Esophagus muscularis mucosa (tissue), 3 donors: Measurements from ENCODE around the gene AGPAT1.

Experiments used
- POLR2AphosphoS5 ChIP-seq, 2 donors: sonication (generic); formaldehyde crosslinking; IDR thresholded peaks; one replicate each; pipeline ENCODE4 v1.6.1; 2017; ENCODE audit warnings: antibody characterized with exemption in 2 of 2
- TF ChIP-seq, protein P1 (sequence below), 3 experiments: fragments of 200-600 bp in 2 of 3; fragments of 450-650 bp in 1 of 3; sonication (generic) in 2 of 3; IDR thresholded peaks; one replicate each; pipeline ENCODE4 v1.5.1; 2017 to 2019; ENCODE audit warnings: antibody characterized with exemption in 3 of 3, mild to moderate bottlenecking in 2 of 3, moderate library complexity in 1 of 3

DNA sequence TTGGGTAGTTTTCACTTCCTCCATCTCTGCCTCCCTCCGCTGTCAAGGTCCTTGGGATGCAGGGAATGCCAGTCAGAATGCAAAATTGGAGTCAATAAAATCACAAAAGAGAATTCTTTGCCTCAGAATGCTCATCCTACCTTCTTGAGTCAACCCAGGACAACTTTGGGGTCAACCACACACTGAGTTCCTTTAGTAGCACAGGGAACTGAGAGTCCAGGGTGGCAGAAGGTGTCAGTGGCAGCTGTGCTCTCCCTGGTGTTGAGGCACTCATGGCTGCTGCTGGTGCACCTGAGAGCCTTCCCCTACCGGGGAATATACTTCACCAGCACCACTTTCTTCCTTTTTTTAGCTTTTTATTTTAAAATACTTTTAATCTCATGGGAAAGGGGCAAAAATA is 48.8 kb upstream of the AGPAT1 start:
- TF ChIP-seq, protein P1, sequence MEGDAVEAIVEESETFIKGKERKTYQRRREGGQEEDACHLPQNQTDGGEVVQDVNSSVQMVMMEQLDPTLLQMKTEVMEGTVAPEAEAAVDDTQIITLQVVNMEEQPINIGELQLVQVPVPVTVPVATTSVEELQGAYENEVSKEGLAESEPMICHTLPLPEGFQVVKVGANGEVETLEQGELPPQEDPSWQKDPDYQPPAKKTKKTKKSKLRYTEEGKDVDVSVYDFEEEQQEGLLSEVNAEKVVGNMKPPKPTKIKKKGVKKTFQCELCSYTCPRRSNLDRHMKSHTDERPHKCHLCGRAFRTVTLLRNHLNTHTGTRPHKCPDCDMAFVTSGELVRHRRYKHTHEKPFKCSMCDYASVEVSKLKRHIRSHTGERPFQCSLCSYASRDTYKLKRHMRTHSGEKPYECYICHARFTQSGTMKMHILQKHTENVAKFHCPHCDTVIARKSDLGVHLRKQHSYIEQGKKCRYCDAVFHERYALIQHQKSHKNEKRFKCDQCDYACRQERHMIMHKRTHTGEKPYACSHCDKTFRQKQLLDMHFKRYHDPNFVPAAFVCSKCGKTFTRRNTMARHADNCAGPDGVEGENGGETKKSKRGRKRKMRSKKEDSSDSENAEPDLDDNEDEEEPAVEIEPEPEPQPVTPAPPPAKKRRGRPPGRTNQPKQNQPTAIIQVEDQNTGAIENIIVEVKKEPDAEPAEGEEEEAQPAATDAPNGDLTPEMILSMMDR (IDR thresholded peaks at IDR 0.05), result no peak
- TF ChIP-seq POLR2AphosphoS5 (IDR thresholded peaks at IDR 0.05), result no peak
